ENCODE results near the gene CEACAM7.

DNA sequence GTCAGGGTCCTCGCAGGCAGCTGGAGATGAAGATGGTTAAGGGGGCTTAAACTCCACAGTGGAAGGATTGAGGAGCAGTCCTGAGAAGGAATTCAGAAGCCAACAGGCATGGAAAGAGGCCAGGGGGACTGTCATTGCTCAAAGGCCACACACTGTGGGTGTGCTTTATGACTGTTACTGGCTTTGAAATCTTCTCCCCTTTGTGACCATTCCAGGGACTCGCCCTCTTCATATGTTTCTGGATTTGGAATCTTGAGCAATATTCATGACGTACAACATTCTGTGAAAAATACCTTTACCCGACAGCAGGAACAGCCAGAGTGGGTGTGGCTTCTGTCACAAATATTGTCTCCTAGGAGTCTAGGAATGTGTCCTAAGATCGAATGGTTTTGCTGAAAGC is 16.6 kb downstream of the CEACAM7 start:
- TF ChIP-seq POLR2A (IDR thresholded peaks at IDR 0.05; ENCODE audit: low read depth, low read length): no peak
- TF ChIP-seq POLR2AphosphoS5 (IDR thresholded peaks at IDR 0.05; ENCODE audit: low read depth, low read length): no peak

Data from GM12892 (cell line).